HEK293 (cell line): ENCODE data around the gene PDE1C.

Experiments
- CTCF ChIA-PET: fragments of 350-600 bp; formaldehyde crosslinking; extraction: SDS; loops from one replicate; lab custom pipeline; 2021; ENCODE audit warnings: antibody characterized with exemption; lab: Yijun Ruan, JAX
- POLR2A ChIA-PET: fragments of 300-600 bp; formaldehyde crosslinking; extraction: SDS; loops from one replicate; lab custom pipeline; 2020; ENCODE audit warnings: antibody characterized with exemption, inconsistent platforms; lab: Yijun Ruan, JAX
- H3K27ac ChIP-seq: fragments of 200-500 bp; sonication (Bioruptor generic); 2 replicates; pipeline ENCODE4 v1.5.1; 2014; ENCODE audit warnings: low read depth, low read length, control low read depth, inconsistent platforms; ENCODE audit errors: extremely low read depth
- H3K36me3 ChIP-seq, 2 experiments: fragments of 200-500 bp in 1 of 2; sonication (Bioruptor generic) in 1 of 2; 1 replicate in 1 of 2; 2 replicates in 1 of 2; pipeline ENCODE4 v1.5.1; 2014 to 2017; ENCODE audit warnings: inconsistent platforms in 2 of 2, low read length in 2 of 2; ENCODE audit not compliant: control insufficient read depth in 2 of 2, insufficient read depth in 1 of 2
- H3K4me1 ChIP-seq: fragments of 200-500 bp; sonication (Bioruptor generic); 2 replicates; pipeline ENCODE4 v1.5.1; 2014; ENCODE audit warnings: mild to moderate bottlenecking, low read length, inconsistent platforms; ENCODE audit not compliant: control insufficient read depth, insufficient read depth
- H3K4me3 ChIP-seq: 2 replicates; pipeline ENCODE4 v1.5.1; 2011; ENCODE audit warnings: low read depth, mild to moderate bottlenecking, control low read depth, low read length, moderate library complexity
- H3K9me3 ChIP-seq: fragments of 200-500 bp; sonication (Bioruptor generic); 2 replicates; pipeline ENCODE4 v1.5.1; 2014; ENCODE audit warnings: low read depth, low read length, inconsistent platforms; ENCODE audit not compliant: control insufficient read depth, insufficient read depth
- HOXD13 ChIP-seq: sonication (generic); formaldehyde crosslinking; IDR thresholded peaks from 2 replicates; pipeline ENCODE4 v1.8.0; 2022; ENCODE audit warnings: missing genetic modification reagents, borderline replicate concordance
- KLF17 ChIP-seq: fragments of 450-650 bp; formaldehyde crosslinking; IDR thresholded peaks from 2 replicates; pipeline ENCODE4 v1.5.1; 2016; ENCODE audit warnings: missing biosample characterization, missing genetic modification characterization
- MYNN ChIP-seq: fragments of 450-650 bp; formaldehyde crosslinking; IDR thresholded peaks from 2 replicates; pipeline ENCODE4 v1.5.1; 2016; ENCODE audit warnings: missing biosample characterization, missing genetic modification characterization, borderline replicate concordance
- SP3 ChIP-seq: fragments of 450-650 bp; formaldehyde crosslinking; IDR thresholded peaks from 2 replicates; pipeline ENCODE4 v1.5.1; 2016; ENCODE audit warnings: missing biosample characterization, missing genetic modification characterization
- YY1 ChIP-seq: fragments of 450-650 bp; formaldehyde crosslinking; IDR thresholded peaks from 2 replicates; pipeline ENCODE4 v1.5.1; 2018; ENCODE audit warnings: missing biosample characterization, missing genetic modification characterization
- ZBTB10 ChIP-seq: fragments of 450-650 bp; formaldehyde crosslinking; IDR thresholded peaks from 2 replicates; pipeline ENCODE4 v1.5.1; 2016; ENCODE audit warnings: missing biosample characterization, missing genetic modification characterization
- ZBTB48 ChIP-seq: fragments of 450-650 bp; formaldehyde crosslinking; IDR thresholded peaks from 2 replicates; pipeline ENCODE4 v1.5.1; 2016; ENCODE audit warnings: missing biosample characterization, missing genetic modification characterization
- ZFP37 ChIP-seq: fragments of 450-650 bp; formaldehyde crosslinking; IDR thresholded peaks from 2 replicates; pipeline ENCODE4 v1.5.1; 2016; ENCODE audit warnings: missing biosample characterization, missing genetic modification characterization
- ZFP69B ChIP-seq: fragments of 450-650 bp; formaldehyde crosslinking; IDR thresholded peaks from 2 replicates; pipeline ENCODE4 v1.5.1; 2016; ENCODE audit warnings: missing biosample characterization, missing genetic modification characterization
- ZNF174 ChIP-seq: fragments of 450-650 bp; formaldehyde crosslinking; IDR thresholded peaks from 2 replicates; pipeline ENCODE4 v1.5.0; 2017; ENCODE audit warnings: missing biosample characterization, mild to moderate bottlenecking, missing genetic modification characterization
- ZNF175 ChIP-seq: fragments of 450-650 bp; formaldehyde crosslinking; IDR thresholded peaks from 2 replicates; pipeline ENCODE4 v1.5.1; 2016; ENCODE audit warnings: missing biosample characterization, missing genetic modification characterization
- ZNF23 ChIP-seq: fragments of 450-650 bp; formaldehyde crosslinking; IDR thresholded peaks from 2 replicates; pipeline ENCODE4 v1.5.1; 2016; ENCODE audit warnings: missing biosample characterization, missing genetic modification characterization, borderline replicate concordance
- ZNF292 ChIP-seq: fragments of 450-650 bp; formaldehyde crosslinking; IDR thresholded peaks from 2 replicates; pipeline ENCODE4 v1.5.1; 2016; ENCODE audit warnings: low read depth, missing biosample characterization, missing genetic modification characterization, borderline replicate concordance
- ZNF362 ChIP-seq: fragments of 450-650 bp; formaldehyde crosslinking; IDR thresholded peaks from 2 replicates; pipeline ENCODE4 v1.5.1; 2016; ENCODE audit warnings: missing biosample characterization, missing genetic modification characterization
- ZNF423 ChIP-seq: fragments of 450-650 bp; formaldehyde crosslinking; IDR thresholded peaks from 2 replicates; pipeline ENCODE4 v1.5.1; 2016; ENCODE audit warnings: missing biosample characterization, missing genetic modification characterization
- ZNF549 ChIP-seq: fragments of 450-650 bp; IDR thresholded peaks from 2 replicates; pipeline ENCODE4 v1.5.1; 2018; ENCODE audit warnings: missing biosample characterization, missing genetic modification characterization, mild to moderate bottlenecking, inconsistent platforms, moderate library complexity
- ZNF571 ChIP-seq: fragments of 450-650 bp; formaldehyde crosslinking; IDR thresholded peaks from 2 replicates; pipeline ENCODE4 v1.5.0; 2017; ENCODE audit warnings: missing biosample characterization, missing genetic modification characterization
- ZNF654 ChIP-seq: fragments of 450-650 bp; formaldehyde crosslinking; IDR thresholded peaks from 2 replicates; pipeline ENCODE4 v1.5.1; 2016; ENCODE audit warnings: low read depth, missing biosample characterization, missing genetic modification characterization
- ZNF658 ChIP-seq: fragments of 450-650 bp; formaldehyde crosslinking; IDR thresholded peaks from 2 replicates; pipeline ENCODE4; 2016; ENCODE audit warnings: missing biosample characterization, missing genetic modification characterization
- ZNF704 ChIP-seq: fragments of 450-650 bp; formaldehyde crosslinking; IDR thresholded peaks from 2 replicates; pipeline ENCODE4 v1.5.1; 2016; ENCODE audit warnings: missing biosample characterization, missing genetic modification characterization
- ZNF707 ChIP-seq: fragments of 450-650 bp; formaldehyde crosslinking; IDR thresholded peaks from 2 replicates; pipeline ENCODE4 v1.5.1; 2016; ENCODE audit warnings: missing biosample characterization, missing genetic modification characterization
- ZNF747 ChIP-seq: fragments of 450-650 bp; formaldehyde crosslinking; IDR thresholded peaks from 2 replicates; pipeline ENCODE4 v1.5.1; 2016; ENCODE audit warnings: missing biosample characterization, missing genetic modification characterization
- ZNF785 ChIP-seq: fragments of 450-650 bp; formaldehyde crosslinking; IDR thresholded peaks from 2 replicates; pipeline ENCODE4 v1.5.1; 2016; ENCODE audit warnings: missing biosample characterization, missing genetic modification characterization

The PDE1C gene

GRCh38 chr7:31986878-31987518 is 83.2 kb downstream of the PDE1C start:
- no peak overlapping the region for H3K4me3 ChIP-seq
- CTCF ChIA-PET: interaction anchor here (1.1 kb wide), 1 partner anchor 74 kb away, joined by 3 read pairs; no protein-coding TSS in a partner anchor
- TF ChIP-seq ZNF571 (tag by site-specific recombination): no peak
- no peak for TF ChIP-seq HOXD13 (CRISPR knock-in tag)
- TF ChIP-seq ZNF174 (tag by site-specific recombination): no peak
- TF ChIP-seq ZFP69B (tag by site-specific recombination): no peak
- TF ChIP-seq KLF17: no peak
- TF ChIP-seq SP3: no peak
- TF ChIP-seq ZBTB48 (tag by site-specific recombination): no peak
- TF ChIP-seq ZNF654 (tag by site-specific recombination): no peak
- TF ChIP-seq ZNF362: no peak
- no peak for TF ChIP-seq ZNF423
- no peak for TF ChIP-seq ZFP37 (tag by site-specific recombination)
- TF ChIP-seq ZBTB10: no peak
- POLR2A ChIA-PET: no interaction called here
- H3K4me1 ChIP-seq: no peaks in the 10 kb centered on the region
- H3K27ac ChIP-seq: no peak overlapping the region
- H3K9me3 ChIP-seq: no peaks in the 10 kb centered on the region
- H3K36me3 ChIP-seq: no peaks in the 10 kb centered on the region

GRCh38 chr7:31982962-31983361 is 87.2 kb downstream of the PDE1C start:
- CTCF ChIA-PET: no interaction called here
- H3K4me3 ChIP-seq: no peak overlapping the region
- no peak overlapping the region for H3K27ac ChIP-seq
- no peaks in the 10 kb centered on the region for H3K36me3 ChIP-seq
- TF ChIP-seq ZNF292 (tag by site-specific recombination) (no peak), MYNN (tag by site-specific recombination) (no peak), ZNF658 (no peak), ZNF747 (tag by site-specific recombination) (no peak), YY1 (tag by site-specific recombination) (no peak), ZNF23 (tag by site-specific recombination) (no peak), ZNF704 (no peak), ZNF707 (tag by site-specific recombination) (no peak), ZNF785 (tag by site-specific recombination) (no peak), ZNF549 (tag by site-specific recombination) (no peak), ZNF175 (no peak)
- POLR2A ChIA-PET: no interaction called here
- no peaks in the 10 kb centered on the region for H3K9me3 ChIP-seq
- H3K4me1 ChIP-seq: no peaks in the 10 kb centered on the region
